ENCODE measurements around the gene FBXW12. TPM values are rescaled to one million over a fixed set of nuclear protein-coding genes. Genes with fewer than 3 reads are reported as not detected.

Gene FBXW12
- total RNA-seq, 6 donors from 2014 or later: not detected

- Histone ChIP-seq H3K4me3 (no peak overlapping the region), H3K27me3 (no peaks in the 10 kb centered on the region), H3K4me1 (no peaks in the 10 kb centered on the region), H3K36me3 (no peaks in the 10 kb centered on the region), H3K9me3 (no peaks in the 10 kb centered on the region), H3K27ac (no peak overlapping the region)
- WGBS, 2 donors: 72 to 80% methylated on average over 7 of the region's 7 CpGs
- DNase-seq (no peak), ATAC-seq (ENCODE audit: low FRiP score in 2 of 2) (no peak)
- TF ChIP-seq POLR2A (IDR thresholded peaks at IDR 0.05) (no peak), POLR2AphosphoS5 (IDR thresholded peaks at IDR 0.05) (no peak), EP300 (IDR thresholded peaks at IDR 0.05) (no peak)
- TF ChIP-seq, protein P1, sequence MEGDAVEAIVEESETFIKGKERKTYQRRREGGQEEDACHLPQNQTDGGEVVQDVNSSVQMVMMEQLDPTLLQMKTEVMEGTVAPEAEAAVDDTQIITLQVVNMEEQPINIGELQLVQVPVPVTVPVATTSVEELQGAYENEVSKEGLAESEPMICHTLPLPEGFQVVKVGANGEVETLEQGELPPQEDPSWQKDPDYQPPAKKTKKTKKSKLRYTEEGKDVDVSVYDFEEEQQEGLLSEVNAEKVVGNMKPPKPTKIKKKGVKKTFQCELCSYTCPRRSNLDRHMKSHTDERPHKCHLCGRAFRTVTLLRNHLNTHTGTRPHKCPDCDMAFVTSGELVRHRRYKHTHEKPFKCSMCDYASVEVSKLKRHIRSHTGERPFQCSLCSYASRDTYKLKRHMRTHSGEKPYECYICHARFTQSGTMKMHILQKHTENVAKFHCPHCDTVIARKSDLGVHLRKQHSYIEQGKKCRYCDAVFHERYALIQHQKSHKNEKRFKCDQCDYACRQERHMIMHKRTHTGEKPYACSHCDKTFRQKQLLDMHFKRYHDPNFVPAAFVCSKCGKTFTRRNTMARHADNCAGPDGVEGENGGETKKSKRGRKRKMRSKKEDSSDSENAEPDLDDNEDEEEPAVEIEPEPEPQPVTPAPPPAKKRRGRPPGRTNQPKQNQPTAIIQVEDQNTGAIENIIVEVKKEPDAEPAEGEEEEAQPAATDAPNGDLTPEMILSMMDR (IDR thresholded peaks at IDR 0.05): no peak
These were observed 2.2 kb upstream of the FBXW12 start for GRCh38 chr3:48369693-48370332.

GRCh38 chr3:48370333-48370713 lies 1.7 kb upstream of the FBXW12 start:
- Histone ChIP-seq H3K27ac (no peak overlapping the region), H3K27me3 (no peaks in the 10 kb centered on the region), H3K4me1 (no peaks in the 10 kb centered on the region), H3K4me3 (no peak overlapping the region), H3K36me3 (no peaks in the 10 kb centered on the region), H3K9me3 (no peaks in the 10 kb centered on the region)
- no peak for ATAC-seq (ENCODE audit: low FRiP score in 2 of 2)
- WGBS, 2 donors: 78 to 80% methylated on average over 7 of the region's 7 CpGs
- no peak for TF ChIP-seq EP300 (IDR thresholded peaks at IDR 0.05)
- TF ChIP-seq, protein P1 (IDR thresholded peaks at IDR 0.05): no peak
- no peak for TF ChIP-seq POLR2A (IDR thresholded peaks at IDR 0.05)
- TF ChIP-seq POLR2AphosphoS5 (IDR thresholded peaks at IDR 0.05): no peak
- no peak for DNase-seq

DNA sequence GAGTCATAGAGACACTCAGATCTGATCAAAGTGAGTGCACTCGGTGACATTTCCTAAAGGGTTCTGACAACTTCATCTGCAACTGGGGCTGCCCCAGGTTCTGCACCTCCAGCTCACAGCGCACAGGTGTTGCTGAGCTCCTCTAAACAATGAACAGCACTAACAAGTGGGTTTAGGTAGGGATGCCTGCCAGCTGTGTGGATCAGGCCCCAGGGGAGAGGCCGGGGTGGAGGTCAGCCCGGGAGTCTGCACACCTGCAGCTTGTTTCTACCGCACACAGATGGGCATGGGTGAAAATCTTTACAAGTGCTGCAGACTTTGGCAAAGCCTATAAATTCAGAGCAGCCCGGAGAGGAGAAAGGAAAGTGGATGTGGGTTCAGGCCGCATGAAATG lies 355 bp downstream of the FBXW12 start:
- Histone ChIP-seq H3K36me3 (no peaks in the 10 kb centered on the region), H3K27me3 (no peaks in the 10 kb centered on the region), H3K27ac (no peak overlapping the region), H3K4me3 (no peak overlapping the region), H3K9me3 (no peaks in the 10 kb centered on the region), H3K4me1 (no peaks in the 10 kb centered on the region)
- peak in 1 of 2 donors; percentile 18 for DNase-seq
- TF ChIP-seq, protein P1 (IDR thresholded peaks at IDR 0.05): no peak
- no peak for TF ChIP-seq POLR2A (IDR thresholded peaks at IDR 0.05)
- no peak for TF ChIP-seq POLR2AphosphoS5 (IDR thresholded peaks at IDR 0.05)
- no peak for TF ChIP-seq EP300 (IDR thresholded peaks at IDR 0.05)
- 85 to 87% methylated on average over 6 to 7 of the region's 7 CpGs for WGBS, 2 donors
- no peak for ATAC-seq (ENCODE audit: low FRiP score in 2 of 2)

GRCh38 chr3:48372862-48373435 lies 930 bp downstream of the FBXW12 start:
- Histone ChIP-seq H3K4me3 (no peak overlapping the region), H3K9me3 (no peaks in the 10 kb centered on the region), H3K27ac (no peak overlapping the region), H3K4me1 (no peaks in the 10 kb centered on the region), H3K36me3 (no peaks in the 10 kb centered on the region), H3K27me3 (no peaks in the 10 kb centered on the region)
- ATAC-seq (ENCODE audit: low FRiP score in 2 of 2): no peak
- no peak for DNase-seq
- TF ChIP-seq, protein P1 (IDR thresholded peaks at IDR 0.05): no peak
- no peak for TF ChIP-seq POLR2A (IDR thresholded peaks at IDR 0.05)
- no peak for TF ChIP-seq POLR2AphosphoS5 (IDR thresholded peaks at IDR 0.05)
- no peak for TF ChIP-seq EP300 (IDR thresholded peaks at IDR 0.05)
- 68 to 73% methylated on average over 4 to 5 of the region's 5 CpGs for WGBS, 2 donors

DNA sequence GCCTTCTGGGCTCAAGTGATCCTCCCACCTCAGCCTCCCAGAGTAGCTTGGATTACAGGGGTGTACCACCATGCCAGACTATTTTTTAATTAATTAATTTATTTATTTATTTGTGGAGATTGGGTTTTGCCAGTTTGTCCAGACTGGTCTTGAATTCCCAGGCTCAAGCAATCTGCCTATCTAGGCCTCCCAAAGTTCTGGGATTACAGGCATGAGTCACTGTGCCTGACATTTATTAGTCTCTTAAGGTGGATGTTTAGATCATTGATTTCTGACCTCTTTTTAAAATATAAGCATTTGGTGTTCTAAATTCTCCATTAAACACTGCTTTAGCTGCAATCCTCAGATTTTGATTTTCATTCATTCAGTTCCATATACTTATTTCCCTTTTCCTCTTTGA lies 15.6 kb downstream of the FBXW12 start:
- TF ChIP-seq POLR2A (IDR thresholded peaks at IDR 0.05) (no peak), EP300 (IDR thresholded peaks at IDR 0.05) (no peak), POLR2AphosphoS5 (IDR thresholded peaks at IDR 0.05) (no peak)
- TF ChIP-seq, protein P1 (IDR thresholded peaks at IDR 0.05): no peak
- H3K4me3 ChIP-seq: no peak overlapping the region
- H3K9me3 ChIP-seq: no peaks in the 10 kb centered on the region
- H3K4me1 ChIP-seq: no peaks in the 10 kb centered on the region
- no peak overlapping the region for H3K27ac ChIP-seq
- no peaks in the 10 kb centered on the region for H3K27me3 ChIP-seq
- DNase-seq: no peak
- H3K36me3 ChIP-seq: no peaks in the 10 kb centered on the region
- no peak for ATAC-seq (ENCODE audit: low FRiP score in 2 of 2)
